DND-41 (cell line): Measurements from ENCODE around the gene UGT1A6.

Source experiments
- EZH2 ChIP-seq: IDR thresholded peaks from 3 replicates; pipeline ENCODE4 v1.6.1; 2012; ENCODE audit warnings: borderline replicate concordance, low read depth, mild to moderate bottlenecking, moderate library complexity, low read length, inconsistent platforms; ENCODE audit not compliant: severe bottlenecking
- TF ChIP-seq, protein P1 (sequence below): IDR thresholded peaks from 2 replicates; pipeline ENCODE4 v1.5.1; 2012; ENCODE audit warnings: borderline replicate concordance, low read length, moderate library complexity, mild to moderate bottlenecking; ENCODE audit not compliant: poor library complexity, severe bottlenecking; ENCODE audit errors: extremely low read depth

DNA sequence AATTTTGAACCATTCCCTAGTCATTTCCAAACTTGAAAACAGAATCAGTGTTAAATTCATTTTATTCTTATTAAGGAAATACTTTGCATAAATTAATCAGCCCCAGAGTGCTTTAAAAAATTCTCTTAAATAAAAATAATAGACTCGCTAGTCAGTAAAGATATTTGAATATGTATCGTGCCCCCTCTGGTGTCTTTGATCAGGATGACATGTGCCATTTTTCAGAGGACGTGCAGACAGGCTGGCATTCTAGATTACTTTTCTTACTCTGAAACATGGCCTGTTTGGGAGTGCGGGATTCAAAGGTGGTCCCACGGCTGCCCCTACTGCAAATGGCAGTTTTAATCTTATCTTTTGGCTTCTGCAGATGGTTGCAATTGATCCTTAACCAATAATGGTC, 79.9 kb downstream of the UGT1A6 start:
- TF ChIP-seq, protein P1, sequence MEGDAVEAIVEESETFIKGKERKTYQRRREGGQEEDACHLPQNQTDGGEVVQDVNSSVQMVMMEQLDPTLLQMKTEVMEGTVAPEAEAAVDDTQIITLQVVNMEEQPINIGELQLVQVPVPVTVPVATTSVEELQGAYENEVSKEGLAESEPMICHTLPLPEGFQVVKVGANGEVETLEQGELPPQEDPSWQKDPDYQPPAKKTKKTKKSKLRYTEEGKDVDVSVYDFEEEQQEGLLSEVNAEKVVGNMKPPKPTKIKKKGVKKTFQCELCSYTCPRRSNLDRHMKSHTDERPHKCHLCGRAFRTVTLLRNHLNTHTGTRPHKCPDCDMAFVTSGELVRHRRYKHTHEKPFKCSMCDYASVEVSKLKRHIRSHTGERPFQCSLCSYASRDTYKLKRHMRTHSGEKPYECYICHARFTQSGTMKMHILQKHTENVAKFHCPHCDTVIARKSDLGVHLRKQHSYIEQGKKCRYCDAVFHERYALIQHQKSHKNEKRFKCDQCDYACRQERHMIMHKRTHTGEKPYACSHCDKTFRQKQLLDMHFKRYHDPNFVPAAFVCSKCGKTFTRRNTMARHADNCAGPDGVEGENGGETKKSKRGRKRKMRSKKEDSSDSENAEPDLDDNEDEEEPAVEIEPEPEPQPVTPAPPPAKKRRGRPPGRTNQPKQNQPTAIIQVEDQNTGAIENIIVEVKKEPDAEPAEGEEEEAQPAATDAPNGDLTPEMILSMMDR, result no peak
- no peak for TF ChIP-seq EZH2
